RWPE2 (cell line): ENCODE measurements around the gene JOSD1.

Source experiments
- ATAC-seq: fragments of 200-7000 bp; cut with Tn5 transposase; 3 replicates; pipeline ENCODE4 v1.9.1; 2021; ENCODE audit warnings: low read depth
- DNase-seq: peaks from one replicate; pipeline ENCODE4 v3.0.0-alpha.2; 2020; ENCODE audit warnings: low spot score
- H3K27ac ChIP-seq: fragments of 450-650 bp; 2 replicates; pipeline ENCODE4 v1.5.1; 2017; ENCODE audit warnings: mild to moderate bottlenecking; ENCODE audit not compliant: poor library complexity, severe bottlenecking
- H3K27me3 ChIP-seq: fragments of 250-450 bp; sonication (Bioruptor Pico); 2 replicates; pipeline ENCODE4 v1.5.1; 2021; ENCODE audit warnings: mild to moderate bottlenecking, moderate library complexity; ENCODE audit not compliant: insufficient read depth, poor library complexity, severe bottlenecking
- H3K36me3 ChIP-seq: fragments of 250-450 bp; sonication (Bioruptor Pico); 2 replicates; pipeline ENCODE4 v1.5.1; 2020; ENCODE audit warnings: low read depth, mild to moderate bottlenecking, moderate library complexity
- H3K4me1 ChIP-seq: fragments of 250-450 bp; sonication (Bioruptor Pico); 2 replicates; pipeline ENCODE4 v1.5.1; 2021; ENCODE audit warnings: mild to moderate bottlenecking, moderate library complexity; ENCODE audit not compliant: insufficient read depth, poor library complexity, severe bottlenecking
- H3K4me3 ChIP-seq: fragments of 250-450 bp; sonication (Bioruptor Pico); 2 replicates; pipeline ENCODE4 v1.5.1; 2021; ENCODE audit warnings: mild to moderate bottlenecking, moderate library complexity; ENCODE audit not compliant: severe bottlenecking
- H3K9me3 ChIP-seq: fragments of 250-450 bp; sonication (Bioruptor Pico); 2 replicates; pipeline ENCODE4 v1.5.1; 2021; ENCODE audit warnings: mild to moderate bottlenecking, moderate library complexity; ENCODE audit not compliant: severe bottlenecking
- CTCF ChIP-seq: fragments of 450-650 bp; IDR thresholded peaks from one replicate; pipeline ENCODE4 v1.5.1; 2017; ENCODE audit warnings: mild to moderate bottlenecking, moderate library complexity; ENCODE audit not compliant: poor library complexity, severe bottlenecking

JOSD1 gene

GRCh38 chr22:38736257-38736570 is 35.5 kb upstream of the JOSD1 start:
- no peaks in the 10 kb centered on the region for H3K9me3 ChIP-seq
- H3K27ac ChIP-seq = no peak overlapping the region
- ATAC-seq = no peak
- H3K4me1 ChIP-seq = no peaks in the 10 kb centered on the region
- TF ChIP-seq CTCF = no peak
- peaks cover 88% of the 10 kb centered on the region for H3K36me3 ChIP-seq
- DNase-seq = no peak
- no peaks in the 10 kb centered on the region for H3K27me3 ChIP-seq
- H3K4me3 ChIP-seq = no peak overlapping the region

- Histone ChIP-seq H3K27me3 (no peaks in the 10 kb centered on the region), H3K9me3 (no peaks in the 10 kb centered on the region), H3K4me1 (no peaks in the 10 kb centered on the region), H3K4me3 (no peak overlapping the region), H3K27ac (no peak overlapping the region), H3K36me3 (peaks cover 88% of the 10 kb centered on the region)
- ATAC-seq = peak; percentile 13; the same call in 1 of the 3 replicates
- no peak for DNase-seq
- TF ChIP-seq CTCF = no peak
Measured at GRCh38 chr22:38735465-38736256, 34.9 kb upstream of the JOSD1 start.

GRCh38 chr22:38735126-38735464 is 34.4 kb upstream of the JOSD1 start:
- no peak for ATAC-seq
- Histone ChIP-seq H3K36me3 (peaks cover 88% of the 10 kb centered on the region), H3K27ac (no peak overlapping the region)

GRCh38 chr22:38734421-38735100 is 33.8 kb upstream of the JOSD1 start:
- peaks cover 86% of the 10 kb centered on the region for H3K36me3 ChIP-seq
- no peaks in the 10 kb centered on the region for H3K9me3 ChIP-seq
- DNase-seq (no peak), ATAC-seq (no peak)
- no peak for TF ChIP-seq CTCF
- no peak overlapping the region for H3K27ac ChIP-seq
- no peaks in the 10 kb centered on the region for H3K4me1 ChIP-seq
- no peaks in the 10 kb centered on the region for H3K27me3 ChIP-seq
- no peak overlapping the region for H3K4me3 ChIP-seq

More at GRCh38 chr22:38735126-38735464, 34.4 kb upstream of the JOSD1 start:
- Histone ChIP-seq H3K4me3 (no peak overlapping the region), H3K4me1 (no peaks in the 10 kb centered on the region), H3K27me3 (no peaks in the 10 kb centered on the region), H3K9me3 (no peaks in the 10 kb centered on the region)
- TF ChIP-seq CTCF = no peak
- DNase-seq = no peak
